K562 (cell line): Measurements from ENCODE around the gene IRF2BP2. TPM values are rescaled to one million over a fixed set of nuclear protein-coding genes. Genes with fewer than 3 reads are reported as not detected.

Experiments
- CBFA2T2 ChIP-seq: fragments of 450-650 bp; conservative IDR thresholded peaks from 2 replicates; pipeline ENCODE4 v1.6.1; 2017; ENCODE audit warnings: mild to moderate bottlenecking
- ETS2 ChIP-seq: IDR thresholded peaks from 2 replicates; pipeline ENCODE4 v1.6.1; 2016; ENCODE audit warnings: borderline replicate concordance, missing genetic modification characterization, mild to moderate bottlenecking, moderate library complexity, missing compliant biosample characterization; ENCODE audit not compliant: poor library complexity, severe bottlenecking
- FOS ChIP-seq: IDR thresholded peaks from 3 replicates; pipeline ENCODE4 v1.6.1; 2011; ENCODE audit not compliant: insufficient read length; ENCODE audit errors: extremely low read depth
- NUFIP1 ChIP-seq: fragments of 450-650 bp; IDR thresholded peaks from 2 replicates; pipeline ENCODE4 v1.6.1; 2018; ENCODE audit not compliant: partially characterized antibody
- RBM17 ChIP-seq: fragments of 200-400 bp; formaldehyde crosslinking; IDR thresholded peaks from 2 replicates; pipeline ENCODE4 v1.6.1; 2017; ENCODE audit warnings: low read depth, mild to moderate bottlenecking, low read length, borderline replicate concordance
- SMARCC2 ChIP-seq: fragments of 450-650 bp; IDR thresholded peaks from 2 replicates; pipeline ENCODE4 v1.6.1; 2017; ENCODE audit warnings: antibody characterized with exemption, moderate library complexity, mild to moderate bottlenecking, low read depth
- STAT5A ChIP-seq: IDR thresholded peaks from 2 replicates; pipeline ENCODE4 v1.6.1; 2012; ENCODE audit warnings: low read length, inconsistent platforms, borderline replicate concordance
- TAF9B ChIP-seq: fragments of 450-650 bp; IDR thresholded peaks from 2 replicates; pipeline ENCODE4 v1.6.1; 2018; ENCODE audit warnings: mild to moderate bottlenecking; ENCODE audit not compliant: partially characterized antibody
- TBP ChIP-seq: optimal IDR thresholded peaks from 2 replicates; pipeline ENCODE3; 2011; ENCODE audit warnings: low read depth, low read length, improper control_type of control experiment
- ZFP91 ChIP-seq: sonication (generic); formaldehyde crosslinking; IDR thresholded peaks from 2 replicates; pipeline ENCODE4 v1.8.0; 2022; ENCODE audit warnings: mild to moderate bottlenecking, missing genetic modification reagents
- ZNF175 ChIP-seq: fragments of 200-800 bp; sonication (Bioruptor generic); IDR thresholded peaks from 2 replicates; pipeline ENCODE4 v1.6.1; 2016; ENCODE audit warnings: low read depth, mild to moderate bottlenecking, missing genetic modification characterization, missing compliant biosample characterization
- ZNF212 ChIP-seq: fragments of 450-650 bp; formaldehyde crosslinking; IDR thresholded peaks from 2 replicates; pipeline ENCODE4 v1.4.0; 2020; ENCODE audit warnings: mild to moderate bottlenecking
- ZNF384 ChIP-seq: IDR thresholded peaks from 2 replicates; pipeline ENCODE4 v1.6.1; 2012; ENCODE audit warnings: low read depth, low read length, improper control_type of control experiment
- ZNF644 ChIP-seq: fragments of 200-800 bp; sonication (Bioruptor generic); IDR thresholded peaks from 2 replicates; pipeline ENCODE4 v1.6.1; 2016; ENCODE audit warnings: low read depth, missing genetic modification characterization, missing compliant biosample characterization
- polyA plus RNA-seq, 8 experiments: library from polyadenylated mRNA; depleted of rRNA in 4 of 8; stranded (reverse) in 5 of 8; unstranded in 3 of 8; fragments of >200 nt; fragmentation: Nextera tagmentation in 2 of 8; fragmentation: Illumina TruSeq in 1 of 8; extraction: Ambion mirVana in 2 of 8; extraction: Trizol in 1 of 8; gene quantifications; 2 replicates each; pipeline versions ENCODE4 v1.2.1 to v1.2.3, GENCODE V29; 2011 to 2014; ENCODE audit warnings: inconsistent platforms in 1 of 8, missing spikeins in 1 of 8
- total RNA-seq, 7 experiments: library from RNA; depleted of rRNA in 6 of 7; stranded (reverse); fragments of >200 nt in 6 of 7; fragmentation: Illumina TruSeq in 2 of 7; extraction: Trizol in 2 of 7; gene quantifications; 2 replicates each; pipeline versions ENCODE4 v1.2.1 to v1.2.3, GENCODE V29; 2011 to 2021; ENCODE audit warnings: low replicate concordance in 1 of 7
- TF ChIP-seq, protein P1 (sequence below): conservative IDR thresholded peaks from 2 replicates; pipeline ENCODE4 v1.6.1; 2011; ENCODE audit warnings: low read depth, mild to moderate bottlenecking, low read length; ENCODE audit not compliant: control insufficient read depth
- TF ChIP-seq, protein P2 (sequence below): sonication (generic); formaldehyde crosslinking; IDR thresholded peaks from 2 replicates; pipeline ENCODE4 v1.8.0; 2023; ENCODE audit warnings: mild to moderate bottlenecking, missing genetic modification reagents
- TF ChIP-seq, protein P3 (sequence below), 2 experiments: fragments of 450-650 bp; IDR thresholded peaks; 2 replicates each; pipeline ENCODE4 v1.6.1; 2016
- TF ChIP-seq, protein P4 (sequence below): fragments of 250-450 bp; sonication (Bioruptor Pico); IDR thresholded peaks from 2 replicates; pipeline ENCODE4 v1.8.0; 2021; ENCODE audit warnings: moderate library complexity, mild to moderate bottlenecking, inconsistent platforms

IRF2BP2 gene
- total and polyA plus RNA-seq, 9 of the 15 experiments (the other 6 are each of a cell fraction or from before 2014, with no cell fraction given): 7.7 to 68.6 (median 22.1) TPM

GRCh38 chr1:234611225-234611846 lies 1.4 kb upstream of the IRF2BP2 start (continued):
- TF ChIP-seq, protein P1, sequence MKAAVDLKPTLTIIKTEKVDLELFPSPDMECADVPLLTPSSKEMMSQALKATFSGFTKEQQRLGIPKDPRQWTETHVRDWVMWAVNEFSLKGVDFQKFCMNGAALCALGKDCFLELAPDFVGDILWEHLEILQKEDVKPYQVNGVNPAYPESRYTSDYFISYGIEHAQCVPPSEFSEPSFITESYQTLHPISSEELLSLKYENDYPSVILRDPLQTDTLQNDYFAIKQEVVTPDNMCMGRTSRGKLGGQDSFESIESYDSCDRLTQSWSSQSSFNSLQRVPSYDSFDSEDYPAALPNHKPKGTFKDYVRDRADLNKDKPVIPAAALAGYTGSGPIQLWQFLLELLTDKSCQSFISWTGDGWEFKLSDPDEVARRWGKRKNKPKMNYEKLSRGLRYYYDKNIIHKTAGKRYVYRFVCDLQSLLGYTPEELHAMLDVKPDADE: no peak
- TF ChIP-seq ETS2 (tag) (no peak), SMARCC2 (no peak), ZNF212 (CRISPR knock-in tag) (no peak), NUFIP1 (no peak), STAT5A (no peak), TBP (peak; percentile 41), ZNF644 (no peak), ZNF384 (peak; percentile 62), RBM17 (no peak), CBFA2T2 (no peak), ZFP91 (CRISPR knock-in tag) (no peak), FOS (no peak), TAF9B (no peak), ZNF175 (peak; percentile 28; the same call in 1 of the 2 replicates)
- TF ChIP-seq, protein P2, sequence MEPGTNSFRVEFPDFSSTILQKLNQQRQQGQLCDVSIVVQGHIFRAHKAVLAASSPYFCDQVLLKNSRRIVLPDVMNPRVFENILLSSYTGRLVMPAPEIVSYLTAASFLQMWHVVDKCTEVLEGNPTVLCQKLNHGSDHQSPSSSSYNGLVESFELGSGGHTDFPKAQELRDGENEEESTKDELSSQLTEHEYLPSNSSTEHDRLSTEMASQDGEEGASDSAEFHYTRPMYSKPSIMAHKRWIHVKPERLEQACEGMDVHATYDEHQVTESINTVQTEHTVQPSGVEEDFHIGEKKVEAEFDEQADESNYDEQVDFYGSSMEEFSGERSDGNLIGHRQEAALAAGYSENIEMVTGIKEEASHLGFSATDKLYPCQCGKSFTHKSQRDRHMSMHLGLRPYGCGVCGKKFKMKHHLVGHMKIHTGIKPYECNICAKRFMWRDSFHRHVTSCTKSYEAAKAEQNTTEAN: no peak
- TF ChIP-seq, protein P3, sequence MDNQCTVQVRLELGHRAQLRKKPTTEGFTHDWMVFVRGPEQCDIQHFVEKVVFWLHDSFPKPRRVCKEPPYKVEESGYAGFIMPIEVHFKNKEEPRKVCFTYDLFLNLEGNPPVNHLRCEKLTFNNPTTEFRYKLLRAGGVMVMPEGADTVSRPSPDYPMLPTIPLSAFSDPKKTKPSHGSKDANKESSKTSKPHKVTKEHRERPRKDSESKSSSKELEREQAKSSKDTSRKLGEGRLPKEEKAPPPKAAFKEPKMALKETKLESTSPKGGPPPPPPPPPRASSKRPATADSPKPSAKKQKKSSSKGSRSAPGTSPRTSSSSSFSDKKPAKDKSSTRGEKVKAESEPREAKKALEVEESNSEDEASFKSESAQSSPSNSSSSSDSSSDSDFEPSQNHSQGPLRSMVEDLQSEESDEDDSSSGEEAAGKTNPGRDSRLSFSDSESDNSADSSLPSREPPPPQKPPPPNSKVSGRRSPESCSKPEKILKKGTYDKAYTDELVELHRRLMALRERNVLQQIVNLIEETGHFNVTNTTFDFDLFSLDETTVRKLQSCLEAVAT (IDR thresholded peaks at IDR 0.05): peak; percentile 19 to 75; a peak in 2 of 4 replicates
- TF ChIP-seq, protein P4, sequence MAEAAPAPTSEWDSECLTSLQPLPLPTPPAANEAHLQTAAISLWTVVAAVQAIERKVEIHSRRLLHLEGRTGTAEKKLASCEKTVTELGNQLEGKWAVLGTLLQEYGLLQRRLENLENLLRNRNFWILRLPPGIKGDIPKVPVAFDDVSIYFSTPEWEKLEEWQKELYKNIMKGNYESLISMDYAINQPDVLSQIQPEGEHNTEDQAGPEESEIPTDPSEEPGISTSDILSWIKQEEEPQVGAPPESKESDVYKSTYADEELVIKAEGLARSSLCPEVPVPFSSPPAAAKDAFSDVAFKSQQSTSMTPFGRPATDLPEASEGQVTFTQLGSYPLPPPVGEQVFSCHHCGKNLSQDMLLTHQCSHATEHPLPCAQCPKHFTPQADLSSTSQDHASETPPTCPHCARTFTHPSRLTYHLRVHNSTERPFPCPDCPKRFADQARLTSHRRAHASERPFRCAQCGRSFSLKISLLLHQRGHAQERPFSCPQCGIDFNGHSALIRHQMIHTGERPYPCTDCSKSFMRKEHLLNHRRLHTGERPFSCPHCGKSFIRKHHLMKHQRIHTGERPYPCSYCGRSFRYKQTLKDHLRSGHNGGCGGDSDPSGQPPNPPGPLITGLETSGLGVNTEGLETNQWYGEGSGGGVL (CRISPR knock-in tag): no peak
